Chondrocyte (in vitro differentiated cells): ENCODE measurements around the gene CYP4F22. TPM values are rescaled to one million over a fixed set of nuclear protein-coding genes. Genes with fewer than 3 reads are reported as not detected.
"Not testable (repeated sequence)": the region's sequence is repeated elsewhere in the genome, so short reads cannot be mapped to it uniquely, and the experiment has no call there.

Experiments used
- DNase-seq: peaks from one replicate; pipeline ENCODE4 v3.0.0; 2021; ENCODE audit warnings: mixed read lengths, low spot score
- H3K27ac Mint-ChIP-seq: one replicate; pipeline ENCODE4 v1.8.0; 2021; ENCODE audit warnings: mild to moderate bottlenecking, moderate library complexity, mixed read lengths; ENCODE audit not compliant: unreplicated experiment
- H3K27me3 Mint-ChIP-seq: 2 replicates; pipeline ENCODE4 v1.8.0; 2021; ENCODE audit warnings: low read depth, mixed read lengths
- H3K36me3 Mint-ChIP-seq: 2 replicates; pipeline ENCODE4 v1.8.0; 2021; ENCODE audit warnings: low read depth, mixed read lengths
- H3K4me1 Mint-ChIP-seq: 2 replicates; pipeline ENCODE4 v1.8.0; 2021; ENCODE audit warnings: low read depth, mild to moderate bottlenecking, mixed read lengths
- H3K4me3 Mint-ChIP-seq: one replicate; pipeline ENCODE4 v1.8.0; 2021; ENCODE audit warnings: mild to moderate bottlenecking, moderate library complexity, mixed read lengths; ENCODE audit not compliant: unreplicated experiment
- H3K9me3 Mint-ChIP-seq: 2 replicates; pipeline ENCODE4 v1.8.0; 2021; ENCODE audit warnings: low read depth, mixed read lengths
- CTCF ChIP-seq: fragments of 200-600 bp; sonication (generic); IDR thresholded peaks from 2 replicates; pipeline ENCODE4 v1.5.0; 2021; ENCODE audit warnings: antibody characterized with exemption, mild to moderate bottlenecking, moderate library complexity
- total RNA-seq: library from RNA; stranded (reverse); gene quantifications from 3 replicates; pipeline ENCODE4 v1.2.1, GENCODE V29; 2021

The CYP4F22 gene
- total RNA-seq, 1 donor from 2014 or later, result not detected

DNA sequence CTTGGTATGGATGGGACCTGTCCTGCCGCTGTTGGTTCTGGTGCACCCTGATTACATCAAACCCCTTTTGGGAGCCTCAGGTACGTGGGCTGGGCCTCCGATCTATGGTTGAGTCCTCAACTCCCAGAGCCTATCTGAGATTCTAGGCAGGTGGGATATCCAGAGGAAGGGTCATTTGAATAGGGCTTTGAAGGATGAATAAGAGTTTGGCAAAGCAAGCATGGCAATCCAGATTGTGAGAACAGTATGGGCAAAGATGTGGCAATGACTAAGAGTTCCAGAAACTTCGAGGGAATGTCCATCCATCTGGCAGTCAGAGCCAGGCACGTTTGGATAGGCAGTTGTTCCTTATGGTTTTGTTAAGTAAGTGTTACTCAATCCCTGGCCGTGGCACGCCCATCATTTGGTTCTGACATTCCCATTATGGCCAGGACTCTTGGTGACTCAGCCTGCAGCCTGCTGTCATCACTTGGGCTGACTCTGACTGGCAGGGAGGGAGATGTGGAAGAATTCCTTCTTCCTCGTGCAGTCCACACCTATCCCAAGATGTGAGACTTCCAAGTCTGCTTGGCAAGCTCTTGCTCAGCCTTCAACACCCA, 21.5 kb downstream of the CYP4F22 start:
- H3K27me3 Mint-ChIP-seq, result peaks cover 16% of the 10 kb centered on the region
- no peak for TF ChIP-seq CTCF
- no peak overlapping the region for H3K4me3 Mint-ChIP-seq
- H3K36me3 Mint-ChIP-seq, result no peaks in the 10 kb centered on the region
- peaks cover 2% of the 10 kb centered on the region for H3K9me3 Mint-ChIP-seq
- H3K4me1 Mint-ChIP-seq, result no peaks in the 10 kb centered on the region
- no peak for DNase-seq
- no peak overlapping the region for H3K27ac Mint-ChIP-seq

- Mint-ChIP-seq H3K27me3 (peaks cover 13% of the 10 kb centered on the region), H3K9me3 (peaks cover 2% of the 10 kb centered on the region), H3K27ac (no peak overlapping the region), H3K36me3 (no peaks in the 10 kb centered on the region), H3K4me1 (no peaks in the 10 kb centered on the region), H3K4me3 (no peak overlapping the region)
- no peak for TF ChIP-seq CTCF
- no peak for DNase-seq
These were observed 24.6 kb downstream of the CYP4F22 start for GRCh38 chr19:15532779-15533521.

GRCh38 chr19:15533522-15533830, 25.2 kb downstream of the CYP4F22 start:
- H3K27me3 Mint-ChIP-seq, result peaks cover 12% of the 10 kb centered on the region
- H3K4me1 Mint-ChIP-seq, DNase-seq, H3K9me3 Mint-ChIP-seq, H3K4me3 Mint-ChIP-seq, H3K27ac Mint-ChIP-seq, H3K36me3 Mint-ChIP-seq: not testable (repeated sequence)

DNA sequence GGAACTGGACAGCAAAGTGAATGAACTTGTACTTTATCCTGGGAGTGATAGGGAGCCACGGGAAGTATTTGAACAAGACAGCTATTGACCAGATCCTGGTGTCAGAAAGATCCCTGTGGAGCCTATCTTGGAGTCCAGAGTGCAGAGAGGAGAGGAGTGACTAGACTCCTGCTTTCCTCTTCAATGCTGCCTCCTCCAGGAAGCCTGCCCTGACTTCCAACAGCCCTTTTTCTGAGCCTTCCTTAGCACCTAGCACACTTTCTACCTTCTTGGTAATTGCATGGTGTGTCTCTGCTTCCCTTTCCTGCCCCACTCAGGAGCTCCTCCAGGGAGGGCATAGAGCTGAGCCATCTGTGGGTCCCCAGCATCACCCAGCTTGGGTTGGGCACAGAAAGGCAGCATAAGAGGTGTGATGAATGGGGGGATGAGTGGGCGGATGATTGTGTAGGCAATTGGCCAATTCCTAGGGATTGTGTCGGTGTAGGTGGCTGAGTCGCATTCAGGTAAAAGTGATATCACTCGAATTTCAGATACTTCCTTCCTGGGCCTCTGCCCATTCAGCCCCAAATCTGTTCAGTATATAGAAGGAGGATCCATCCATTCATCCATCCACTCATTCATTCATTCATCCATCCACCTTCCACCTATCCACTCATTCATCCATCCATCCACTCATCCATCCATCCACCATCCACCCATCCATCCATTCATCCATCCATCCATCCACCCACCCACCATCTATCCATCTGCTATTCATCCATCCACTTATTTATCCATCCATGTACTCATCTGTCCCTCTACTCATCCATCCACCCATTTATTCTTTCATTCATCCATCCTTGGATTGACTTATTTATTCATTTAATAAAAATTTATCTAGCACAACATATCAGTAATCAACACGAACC, 26.9 kb downstream of the CYP4F22 start:
- no peaks in the 10 kb centered on the region for H3K4me1 Mint-ChIP-seq
- DNase-seq, result no peak
- peaks cover 16% of the 10 kb centered on the region for H3K9me3 Mint-ChIP-seq
- no peak for TF ChIP-seq CTCF
- peaks cover 11% of the 10 kb centered on the region for H3K27me3 Mint-ChIP-seq
- no peak overlapping the region for H3K4me3 Mint-ChIP-seq
- H3K27ac Mint-ChIP-seq, result no peak overlapping the region
- no peaks in the 10 kb centered on the region for H3K36me3 Mint-ChIP-seq

- Mint-ChIP-seq H3K4me3 (no peak overlapping the region), H3K36me3 (no peaks in the 10 kb centered on the region), H3K9me3 (peaks cover 17% of the 10 kb centered on the region), H3K27me3 (peaks cover 9% of the 10 kb centered on the region), H3K4me1 (no peaks in the 10 kb centered on the region), H3K27ac (no peak overlapping the region)
- no peak for DNase-seq
- TF ChIP-seq CTCF, result no peak
These were observed 28.0 kb downstream of the CYP4F22 start for GRCh38 chr19:15536350-15536749.
